ENCODE measurements around the gene TMEM205.
"Not testable (repeated sequence)": the region's sequence is repeated elsewhere in the genome, so short reads cannot be mapped to it uniquely, and the experiment has no call there.

- not testable (repeated sequence) for TF ChIP-seq ZC3H10 (CRISPR knock-in tag; IDR thresholded peaks at IDR 0.05); BACH2 (CRISPR knock-in tag; IDR thresholded peaks at IDR 0.05; ENCODE audit: borderline replicate concordance); ARNTL (CRISPR knock-in tag; IDR thresholded peaks at IDR 0.05; ENCODE audit: borderline replicate concordance, low read depth); ZFP3 (CRISPR knock-in tag; IDR thresholded peaks at IDR 0.05); GLIS3 (CRISPR knock-in tag; IDR thresholded peaks at IDR 0.05); OSR1 (CRISPR knock-in tag; IDR thresholded peaks at IDR 0.05); ZNF8 (CRISPR knock-in tag; IDR thresholded peaks at IDR 0.05); RARB (CRISPR knock-in tag; IDR thresholded peaks at IDR 0.05); CSDC2 (CRISPR knock-in tag; IDR thresholded peaks at IDR 0.05)
- TF ChIP-seq, protein P1, sequence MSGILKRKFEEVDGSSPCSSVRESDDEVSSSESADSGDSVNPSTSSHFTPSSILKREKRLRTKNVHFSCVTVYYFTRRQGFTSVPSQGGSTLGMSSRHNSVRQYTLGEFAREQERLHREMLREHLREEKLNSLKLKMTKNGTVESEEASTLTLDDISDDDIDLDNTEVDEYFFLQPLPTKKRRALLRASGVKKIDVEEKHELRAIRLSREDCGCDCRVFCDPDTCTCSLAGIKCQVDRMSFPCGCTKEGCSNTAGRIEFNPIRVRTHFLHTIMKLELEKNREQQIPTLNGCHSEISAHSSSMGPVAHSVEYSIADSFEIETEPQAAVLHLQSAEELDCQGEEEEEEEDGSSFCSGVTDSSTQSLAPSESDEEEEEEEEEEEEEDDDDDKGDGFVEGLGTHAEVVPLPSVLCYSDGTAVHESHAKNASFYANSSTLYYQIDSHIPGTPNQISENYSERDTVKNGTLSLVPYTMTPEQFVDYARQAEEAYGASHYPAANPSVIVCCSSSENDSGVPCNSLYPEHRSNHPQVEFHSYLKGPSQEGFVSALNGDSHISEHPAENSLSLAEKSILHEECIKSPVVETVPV (CRISPR knock-in tag; IDR thresholded peaks at IDR 0.05), result not testable (repeated sequence)
- TF ChIP-seq, protein P2, sequence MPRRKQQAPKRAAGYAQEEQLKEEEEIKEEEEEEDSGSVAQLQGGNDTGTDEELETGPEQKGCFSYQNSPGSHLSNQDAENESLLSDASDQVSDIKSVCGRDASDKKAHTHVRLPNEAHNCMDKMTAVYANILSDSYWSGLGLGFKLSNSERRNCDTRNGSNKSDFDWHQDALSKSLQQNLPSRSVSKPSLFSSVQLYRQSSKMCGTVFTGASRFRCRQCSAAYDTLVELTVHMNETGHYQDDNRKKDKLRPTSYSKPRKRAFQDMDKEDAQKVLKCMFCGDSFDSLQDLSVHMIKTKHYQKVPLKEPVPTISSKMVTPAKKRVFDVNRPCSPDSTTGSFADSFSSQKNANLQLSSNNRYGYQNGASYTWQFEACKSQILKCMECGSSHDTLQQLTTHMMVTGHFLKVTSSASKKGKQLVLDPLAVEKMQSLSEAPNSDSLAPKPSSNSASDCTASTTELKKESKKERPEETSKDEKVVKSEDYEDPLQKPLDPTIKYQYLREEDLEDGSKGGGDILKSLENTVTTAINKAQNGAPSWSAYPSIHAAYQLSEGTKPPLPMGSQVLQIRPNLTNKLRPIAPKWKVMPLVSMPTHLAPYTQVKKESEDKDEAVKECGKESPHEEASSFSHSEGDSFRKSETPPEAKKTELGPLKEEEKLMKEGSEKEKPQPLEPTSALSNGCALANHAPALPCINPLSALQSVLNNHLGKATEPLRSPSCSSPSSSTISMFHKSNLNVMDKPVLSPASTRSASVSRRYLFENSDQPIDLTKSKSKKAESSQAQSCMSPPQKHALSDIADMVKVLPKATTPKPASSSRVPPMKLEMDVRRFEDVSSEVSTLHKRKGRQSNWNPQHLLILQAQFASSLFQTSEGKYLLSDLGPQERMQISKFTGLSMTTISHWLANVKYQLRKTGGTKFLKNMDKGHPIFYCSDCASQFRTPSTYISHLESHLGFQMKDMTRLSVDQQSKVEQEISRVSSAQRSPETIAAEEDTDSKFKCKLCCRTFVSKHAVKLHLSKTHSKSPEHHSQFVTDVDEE (CRISPR knock-in tag; IDR thresholded peaks at IDR 0.05), result not testable (repeated sequence)
- TF ChIP-seq, protein P3, sequence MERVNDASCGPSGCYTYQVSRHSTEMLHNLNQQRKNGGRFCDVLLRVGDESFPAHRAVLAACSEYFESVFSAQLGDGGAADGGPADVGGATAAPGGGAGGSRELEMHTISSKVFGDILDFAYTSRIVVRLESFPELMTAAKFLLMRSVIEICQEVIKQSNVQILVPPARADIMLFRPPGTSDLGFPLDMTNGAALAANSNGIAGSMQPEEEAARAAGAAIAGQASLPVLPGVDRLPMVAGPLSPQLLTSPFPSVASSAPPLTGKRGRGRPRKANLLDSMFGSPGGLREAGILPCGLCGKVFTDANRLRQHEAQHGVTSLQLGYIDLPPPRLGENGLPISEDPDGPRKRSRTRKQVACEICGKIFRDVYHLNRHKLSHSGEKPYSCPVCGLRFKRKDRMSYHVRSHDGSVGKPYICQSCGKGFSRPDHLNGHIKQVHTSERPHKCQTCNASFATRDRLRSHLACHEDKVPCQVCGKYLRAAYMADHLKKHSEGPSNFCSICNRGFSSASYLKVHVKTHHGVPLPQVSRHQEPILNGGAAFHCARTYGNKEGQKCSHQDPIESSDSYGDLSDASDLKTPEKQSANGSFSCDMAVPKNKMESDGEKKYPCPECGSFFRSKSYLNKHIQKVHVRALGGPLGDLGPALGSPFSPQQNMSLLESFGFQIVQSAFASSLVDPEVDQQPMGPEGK (CRISPR knock-in tag; IDR thresholded peaks at IDR 0.05; ENCODE audit: borderline replicate concordance), result not testable (repeated sequence)
Observed at GRCh38 chr19:11379269-11379845, 33.3 kb upstream of the TMEM205 start.
